Right cardiac atrium (tissue), 5 donors: ENCODE results near the gene PLA2G2A. TPM values are rescaled to one million over a fixed set of nuclear protein-coding genes. Genes with fewer than 3 reads are reported as not detected.

Experiments
- ATAC-seq, 2 donors: fragments of 200-7000 bp; cut with Tn5 transposase; one replicate each; pipeline versions ENCODE4 v1.8.0 to v1.9.1; 2020; ENCODE audit warnings: moderate library complexity in 2 of 2, mild to moderate bottlenecking in 1 of 2
- DNase-seq, 3 donors: peaks; one replicate each; pipeline ENCODE4 v3.0.0-alpha.2; 2020
- H3K27ac ChIP-seq: one replicate; pipeline ENCODE4 v1.5.1; 2013; ENCODE audit warnings: mild to moderate bottlenecking, low read length, control low read depth, moderate library complexity
- H3K27me3 ChIP-seq: one replicate; pipeline ENCODE4 v1.6.1; 2013; ENCODE audit not compliant: control insufficient read depth, insufficient read depth
- H3K4me1 ChIP-seq: one replicate; pipeline ENCODE4 v1.6.1; 2013; ENCODE audit warnings: low read length; ENCODE audit not compliant: control insufficient read depth, insufficient read depth
- H3K4me3 ChIP-seq: one replicate; pipeline ENCODE4 v1.5.1; 2013; ENCODE audit warnings: low read length, control low read depth
- H3K9me3 ChIP-seq: one replicate; pipeline ENCODE4 v1.6.1; 2013; ENCODE audit warnings: low read length; ENCODE audit not compliant: control insufficient read depth
- WGBS: extraction: QIAGEN DNeasy Blood & Tissue Kit; methylation state at CpG from one replicate; pipeline ENCODE4 v1.1.7; 2013; 5-methylcytosine and 5-hydroxymethylcytosine counted together
- intact Hi-C, 4 donors: fragments of 100-400 bp; cut with DNase I; formaldehyde crosslinking; loops; one replicate each; pipeline versions ENCODE4 v1.11.0 to v1.14.0; 2022 to 2023
- polyA plus RNA-seq: library from polyadenylated mRNA; stranded (reverse); fragments of 200-250 nt; gene quantifications from one replicate; pipeline ENCODE4 v1.2.3, GENCODE V29; 2013
- total RNA-seq, 4 donors: library from RNA; stranded (reverse); fragmentation: NEBNext Ultra II Directional; extraction: Animal tissue kit (Norgen Biotek cat#: 25700); gene quantifications; one replicate each; pipeline ENCODE4 v1.2.1, GENCODE V29; 2021
- donor health status: healthy with polysubstance abuse.
- donor health status: DM: no; HTN: yes; CAD: no.
- donor health status: DM: no; HTN: no; CAD: no.
- donor health status: DM: no; HTN: yes; CAD: no; lungs with severe emphysema.
- donor health status: DM: yes; HTN: yes; CAD: no.

Gene PLA2G2A
- total and polyA plus RNA-seq, 5 donors: 134 to 1,085 (median 750) TPM

DNA sequence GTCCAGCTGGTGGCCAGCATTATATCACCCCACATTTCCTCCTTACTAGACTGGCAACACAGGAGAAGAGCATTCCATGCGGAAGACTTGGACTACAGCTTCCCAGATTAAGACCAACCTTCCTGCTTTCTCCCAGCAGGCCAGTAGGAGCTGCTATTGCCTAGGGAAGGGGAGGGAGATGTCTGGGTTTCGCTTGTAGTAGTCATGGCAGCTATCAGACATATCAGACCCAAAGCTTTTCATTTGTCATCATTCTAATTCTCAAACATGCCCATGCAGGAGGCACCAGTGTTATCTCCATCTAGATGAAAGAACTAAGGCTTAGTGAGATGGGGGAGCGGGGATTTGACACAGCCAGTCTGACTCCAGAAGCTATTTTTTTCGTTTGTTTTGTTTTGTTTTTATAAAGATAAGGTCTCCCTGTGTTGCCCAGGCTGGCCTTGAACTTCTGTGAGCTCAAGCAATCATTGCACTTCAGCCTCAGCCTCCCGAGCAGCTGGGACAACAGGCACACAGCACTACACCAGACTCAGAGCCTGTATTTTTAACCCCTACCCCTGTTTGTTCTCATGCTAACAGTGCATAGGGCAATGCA lies 4.5 kb downstream of the PLA2G2A start:
- Histone ChIP-seq H3K9me3 (no peaks in the 10 kb centered on the region), H3K27ac (peak overlapping the region; percentile 73), H3K4me1 (peaks cover 6% of the 10 kb centered on the region), H3K4me3 (no peak overlapping the region), H3K27me3 (no peaks in the 10 kb centered on the region)
- intact Hi-C loops: loop anchor here (5.0 to 10.0 kb wide), 3 partner anchors 100 to 180 kb away; partner anchors contain the start of gene PLA2G5 (in 1 of the 4)
- ATAC-seq: peak; percentile 84 to 86
- WGBS: 10% methylated on average over 5 of the region's 5 CpGs
- peak; percentile 62 to 80 (median 65) for DNase-seq

DNA sequence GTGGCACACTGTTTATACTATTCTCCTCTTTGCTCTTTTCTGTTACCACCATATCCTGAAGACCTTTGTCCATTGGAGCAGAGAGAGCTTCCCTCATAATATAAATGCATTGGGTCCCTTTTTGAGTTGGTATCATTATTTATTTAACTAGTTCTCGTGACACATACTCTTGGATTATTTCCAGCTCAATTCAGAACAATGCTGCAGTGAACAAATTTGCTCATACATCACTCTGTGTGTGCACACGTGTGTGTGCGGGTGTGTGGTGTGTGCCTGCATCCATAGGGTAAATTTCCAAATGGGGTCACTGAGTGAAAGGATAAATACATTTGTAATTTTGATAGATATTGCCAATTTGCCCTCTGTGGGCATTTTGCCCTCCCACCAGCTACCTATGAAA lies 5.8 kb downstream of the PLA2G2A start:
- H3K4me3 ChIP-seq: no peak overlapping the region
- no peak overlapping the region for H3K27ac ChIP-seq
- DNase-seq: no peak
- no peaks in the 10 kb centered on the region for H3K27me3 ChIP-seq
- 53% methylated on average over 3 of the region's 3 CpGs for WGBS
- intact Hi-C loops: loop anchor here in 3 of 4 donors (10.0 kb wide), 2 partner anchors 101 to 181 kb away; partner anchors contain the start of gene PLA2G5 (in 1 of the 3)
- peaks cover 6% of the 10 kb centered on the region for H3K4me1 ChIP-seq
- H3K9me3 ChIP-seq: no peaks in the 10 kb centered on the region
- no peak for ATAC-seq

DNA sequence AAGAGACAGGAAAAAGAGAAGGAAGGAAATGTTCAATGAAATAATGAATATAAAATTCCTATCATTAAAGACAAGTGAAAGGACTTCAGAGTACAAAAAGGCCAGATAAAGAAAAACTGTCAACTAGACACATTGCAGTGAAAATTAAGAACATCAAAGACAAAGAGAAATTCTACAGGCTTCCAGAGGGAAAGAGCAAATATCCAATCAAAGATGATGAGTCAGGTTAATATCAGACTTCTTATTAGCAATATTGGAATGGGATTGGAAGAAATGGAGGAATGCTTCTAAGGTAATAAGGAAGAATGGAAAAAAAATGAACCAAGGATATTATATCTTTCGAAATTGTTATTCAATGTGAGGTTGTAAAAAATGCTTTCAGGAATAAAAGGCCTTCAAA lies 7.8 kb downstream of the PLA2G2A start:
- no peak for DNase-seq
- Histone ChIP-seq H3K9me3 (no peaks in the 10 kb centered on the region), H3K4me3 (no peak overlapping the region), H3K27ac (no peak overlapping the region), H3K27me3 (no peaks in the 10 kb centered on the region), H3K4me1 (peaks cover 4% of the 10 kb centered on the region)
- intact Hi-C loops: loop anchor here in 3 of 4 donors (10.0 kb wide), 2 partner anchors 103 to 183 kb away; partner anchors contain the start of gene PLA2G5 (in 1 of the 3)
- 90% methylated on average over 1 of the region's 1 CpG for WGBS
- ATAC-seq: no peak

DNA sequence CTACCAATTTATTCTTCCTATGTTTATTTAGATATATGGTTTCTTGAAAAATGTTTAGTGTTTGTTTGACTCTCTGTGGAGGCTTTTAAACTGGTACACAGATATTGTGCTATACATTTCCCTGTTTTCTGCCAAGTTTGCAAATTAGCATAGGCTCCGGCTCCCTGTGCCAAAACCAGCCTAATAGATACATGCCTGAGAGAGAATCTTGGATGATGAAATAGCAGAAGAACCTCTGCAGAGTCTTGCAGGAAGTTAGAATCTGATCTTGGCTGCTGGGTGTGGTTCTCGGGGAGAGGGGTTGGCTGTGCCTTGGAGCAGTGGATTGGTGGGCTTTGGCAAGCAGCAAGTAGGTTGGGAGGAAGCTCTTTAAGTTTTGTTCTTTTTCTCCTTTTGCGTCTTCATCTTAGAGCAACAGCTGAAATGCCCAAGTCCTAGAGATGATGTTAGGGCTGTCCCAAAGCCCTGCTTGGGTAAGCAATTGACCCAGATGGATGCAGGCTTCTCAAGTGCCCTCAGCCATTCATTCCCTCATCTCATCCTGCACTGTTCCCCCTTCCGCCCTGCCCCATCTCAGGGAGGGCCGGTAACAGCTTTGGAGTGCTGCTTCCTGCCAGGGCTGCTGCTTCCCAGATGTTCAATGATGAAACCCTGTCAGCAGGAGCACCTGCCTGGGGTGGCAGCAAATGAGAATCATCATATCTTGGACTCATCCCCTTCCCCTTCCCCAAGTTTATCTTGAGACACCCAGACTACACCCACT lies 9.3 kb downstream of the PLA2G2A start:
- Histone ChIP-seq H3K27me3 (no peaks in the 10 kb centered on the region), H3K27ac (no peak overlapping the region), H3K4me3 (no peak overlapping the region), H3K4me1 (no peaks in the 10 kb centered on the region), H3K9me3 (no peaks in the 10 kb centered on the region)
- ATAC-seq (no peak), DNase-seq (no peak)
- 51% methylated on average over 5 of the region's 5 CpGs for WGBS
- intact Hi-C loops: loop anchor here in 3 of 4 donors (10.0 kb wide), 2 partner anchors 105 to 185 kb away; partner anchors contain the start of gene PLA2G5 (in 1 of the 3)

DNA sequence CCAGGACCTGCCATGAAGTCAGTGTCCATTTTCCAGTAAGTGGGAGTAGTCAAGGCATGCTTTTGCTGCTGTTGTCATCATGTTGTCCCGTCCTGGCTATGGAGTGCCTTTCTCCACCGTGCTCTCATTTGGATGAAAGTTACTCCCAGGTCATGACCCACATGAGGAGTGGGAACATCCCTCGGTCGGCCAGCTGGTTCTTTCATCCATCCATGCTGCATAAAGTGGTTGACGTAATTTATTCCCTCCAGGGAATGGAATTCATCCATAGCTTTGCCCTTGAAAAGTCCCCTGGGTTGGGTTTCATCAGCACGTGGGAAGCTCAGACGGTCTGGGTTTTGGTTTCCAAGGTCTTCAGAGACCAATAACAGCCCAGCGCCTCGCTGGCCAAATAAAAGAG lies 11.6 kb downstream of the PLA2G2A start:
- 57% methylated on average over 9 of the region's 9 CpGs for WGBS
- intact Hi-C loops: no loop called here
- peak; percentile 91 to 92 for ATAC-seq
- no peaks in the 10 kb centered on the region for H3K9me3 ChIP-seq
- H3K4me3 ChIP-seq: no peak overlapping the region
- H3K27me3 ChIP-seq: no peaks in the 10 kb centered on the region
- peak; percentile 77 to 86 (median 82) for DNase-seq
- no peaks in the 10 kb centered on the region for H3K4me1 ChIP-seq
- H3K27ac ChIP-seq: no peak overlapping the region

DNA sequence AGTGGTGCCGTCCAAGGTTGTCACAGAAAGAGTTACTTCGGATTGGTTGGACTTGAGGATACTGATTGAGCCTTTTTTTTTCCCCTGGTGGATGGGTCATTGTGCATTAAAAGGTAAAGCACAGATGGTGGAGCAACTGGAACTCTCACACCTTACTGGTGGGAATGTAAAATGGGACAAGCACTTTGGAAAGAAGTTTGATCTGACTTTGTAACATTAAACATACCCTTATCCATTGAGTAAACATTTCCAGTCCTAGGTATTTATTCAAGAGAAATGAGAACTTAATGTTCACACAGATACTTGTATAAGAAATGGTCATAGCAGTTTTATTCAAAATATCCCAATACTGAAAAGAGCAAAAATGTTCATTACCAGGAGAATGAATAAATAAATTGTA lies 14.9 kb downstream of the PLA2G2A start:
- intact Hi-C loops: no loop called here
- ATAC-seq (no peak), DNase-seq (no peak)
- 54% methylated on average over 2 of the region's 2 CpGs for WGBS
- H3K4me1 ChIP-seq: no peaks in the 10 kb centered on the region
- no peak overlapping the region for H3K27ac ChIP-seq
- no peak overlapping the region for H3K4me3 ChIP-seq
- H3K27me3 ChIP-seq: no peaks in the 10 kb centered on the region
- H3K9me3 ChIP-seq: no peaks in the 10 kb centered on the region

DNA sequence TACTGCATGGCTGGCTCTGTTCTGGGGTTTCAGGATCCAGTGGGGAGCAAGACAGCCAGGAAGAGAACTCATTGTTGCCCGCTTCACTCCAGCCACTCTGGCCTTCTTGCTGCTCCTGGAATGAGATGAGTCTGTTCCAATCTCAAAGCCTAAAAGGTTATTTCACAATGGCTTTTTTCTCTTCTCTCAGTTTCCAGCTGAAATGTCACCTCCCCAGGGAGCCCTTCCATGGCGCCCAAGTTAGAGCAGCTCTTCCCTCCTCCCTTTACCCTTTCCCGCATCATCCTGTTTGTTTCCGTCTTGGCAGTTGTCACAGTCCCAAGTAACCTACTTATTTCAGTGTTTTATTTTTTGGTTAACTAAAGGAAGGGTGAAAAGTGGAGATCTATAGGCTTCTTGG lies 15.8 kb downstream of the PLA2G2A start:
- Histone ChIP-seq H3K27me3 (no peaks in the 10 kb centered on the region), H3K4me1 (no peaks in the 10 kb centered on the region), H3K4me3 (no peak overlapping the region), H3K27ac (no peak overlapping the region), H3K9me3 (no peaks in the 10 kb centered on the region)
- no peak for ATAC-seq
- WGBS: 87% methylated on average over 4 of the region's 4 CpGs
- DNase-seq: peak in 1 of 3 donors; percentile 51
- intact Hi-C loops: no loop called here

DNA sequence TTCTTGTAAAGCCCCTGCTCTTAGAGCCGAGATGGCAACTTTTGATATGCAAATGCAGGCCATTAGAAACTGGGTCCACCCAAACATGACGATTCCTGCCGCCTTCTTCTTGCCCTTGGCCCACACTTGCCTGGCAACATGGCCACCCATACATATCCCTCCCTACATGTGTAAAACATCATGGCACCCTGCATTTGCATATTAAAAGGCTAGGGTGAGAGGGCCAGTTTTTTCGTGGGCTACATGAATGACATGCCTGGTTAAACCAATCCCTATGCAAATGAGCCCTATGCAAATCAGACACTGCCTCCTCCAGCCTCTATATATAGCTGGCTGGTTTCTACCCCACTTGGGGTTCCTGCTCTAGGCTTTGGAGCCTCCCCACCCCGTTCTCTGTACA lies 18.8 kb downstream of the PLA2G2A start:
- ATAC-seq (no peak), DNase-seq (no peak)
- no peaks in the 10 kb centered on the region for H3K9me3 ChIP-seq
- H3K4me3 ChIP-seq: no peak overlapping the region
- no peaks in the 10 kb centered on the region for H3K4me1 ChIP-seq
- intact Hi-C loops: no loop called here
- H3K27me3 ChIP-seq: no peaks in the 10 kb centered on the region
- H3K27ac ChIP-seq: no peak overlapping the region
- WGBS: 58% methylated on average over 5 of the region's 5 CpGs

DNA sequence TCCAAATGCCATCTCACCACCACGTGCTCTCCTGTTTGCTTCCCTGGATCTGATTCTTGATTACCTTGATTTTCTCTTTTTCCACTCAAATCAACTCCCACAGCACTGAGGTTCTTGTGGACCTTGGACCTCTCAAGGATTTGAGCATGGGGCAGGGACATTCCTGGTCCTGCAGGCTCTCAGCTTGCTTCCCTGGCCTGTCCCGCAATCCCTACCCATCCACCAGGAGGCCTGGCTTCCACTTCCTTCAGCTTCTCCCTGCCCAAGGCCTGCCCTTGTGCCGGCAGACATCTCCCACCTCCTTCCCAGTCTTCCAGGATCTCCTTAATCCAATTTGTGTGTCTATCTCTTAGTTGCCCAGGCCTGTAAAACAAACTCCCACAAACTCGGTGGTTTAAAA lies 21.6 kb downstream of the PLA2G2A start:
- Histone ChIP-seq H3K9me3 (no peaks in the 10 kb centered on the region), H3K27me3 (no peaks in the 10 kb centered on the region), H3K4me3 (no peak overlapping the region), H3K4me1 (no peaks in the 10 kb centered on the region), H3K27ac (no peak overlapping the region)
- intact Hi-C loops: no loop called here
- ATAC-seq (no peak), DNase-seq (no peak)
- WGBS: 68% methylated on average over 4 of the region's 4 CpGs

DNA sequence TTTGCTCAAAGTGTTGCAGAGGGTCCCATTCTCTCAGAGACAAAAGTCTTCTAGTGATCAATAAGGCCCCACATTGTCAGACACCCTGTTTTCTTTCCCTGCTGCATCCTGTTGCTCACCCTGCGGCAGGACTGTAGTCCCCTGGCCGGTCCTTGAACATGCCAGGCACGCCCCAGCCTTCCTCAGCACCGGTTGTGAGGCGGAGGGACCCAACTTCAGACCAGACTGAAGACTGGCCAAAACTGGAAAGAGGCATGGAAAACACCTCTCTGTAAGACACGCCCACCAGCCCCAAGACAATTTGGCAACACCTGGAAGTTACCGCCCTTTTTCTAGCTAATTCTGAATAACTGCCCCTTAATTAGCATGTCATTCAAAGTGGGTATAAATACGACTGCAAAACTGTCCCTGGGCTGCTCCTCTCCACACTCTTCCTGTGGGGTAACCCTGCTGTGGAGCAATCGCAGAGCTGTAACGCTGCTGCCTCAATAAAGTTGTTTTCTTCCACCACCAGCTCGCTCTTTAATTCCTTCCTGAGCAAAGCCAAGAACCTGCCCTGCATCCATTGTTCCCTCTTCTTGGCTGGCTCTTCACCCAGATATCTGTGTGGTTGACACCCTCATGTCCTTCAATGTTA lies 23.8 kb downstream of the PLA2G2A start:
- H3K27me3 ChIP-seq: no peaks in the 10 kb centered on the region

DNA sequence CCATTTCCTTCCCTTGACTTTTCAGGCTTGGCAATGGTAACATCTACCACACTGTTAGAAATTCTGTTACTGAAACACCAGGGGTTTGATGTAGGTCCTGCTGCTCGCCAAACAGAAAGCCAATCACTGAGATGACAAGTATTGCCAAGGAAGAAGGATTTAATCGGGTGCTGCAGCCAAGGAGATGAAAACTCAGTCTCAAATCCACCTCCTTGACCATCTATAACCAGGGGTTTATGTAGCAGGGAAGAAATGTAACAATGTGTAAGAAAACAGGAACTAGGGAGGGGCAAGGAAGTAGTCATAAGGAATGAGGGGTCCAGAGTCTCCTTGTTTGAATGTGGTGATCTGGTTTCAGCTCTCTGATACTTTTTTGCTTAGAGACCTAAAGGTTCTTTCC lies 25.4 kb downstream of the PLA2G2A start:
- Histone ChIP-seq H3K27me3 (no peaks in the 10 kb centered on the region), H3K4me3 (no peak overlapping the region), H3K9me3 (no peaks in the 10 kb centered on the region), H3K4me1 (no peaks in the 10 kb centered on the region), H3K27ac (no peak overlapping the region)
- intact Hi-C loops: no loop called here
- ATAC-seq (no peak), DNase-seq (no peak)
- WGBS: 86% methylated on average over 2 of the region's 2 CpGs

More for the DNA sequence above, 23.8 kb downstream of the PLA2G2A start:
- ATAC-seq: no peak
- intact Hi-C loops: no loop called here
- no peaks in the 10 kb centered on the region for H3K9me3 ChIP-seq
- H3K4me3 ChIP-seq: no peak overlapping the region
- no peak overlapping the region for H3K27ac ChIP-seq
- 71% methylated on average over 11 of the region's 11 CpGs for WGBS
- DNase-seq: no peak
- H3K4me1 ChIP-seq: no peaks in the 10 kb centered on the region
